Gastrocnemius medialis (tissue), 4 donors: ENCODE measurements around the gene OSM.

ENCODE experiments used
- CTCF ChIP-seq, 5 experiments: fragments of 450-650 bp in 3 of 5; fragments of 200-600 bp in 2 of 5; sonication (generic) in 2 of 5; IDR thresholded peaks in 4 of 5; conservative IDR thresholded peaks in 1 of 5; 1 replicate in 4 of 5; 2 replicates in 1 of 5; pipeline ENCODE4 v1.5.1; 2016 to 2019; ENCODE audit warnings: antibody characterized with exemption in 5 of 5, mild to moderate bottlenecking in 3 of 5, moderate library complexity in 3 of 5
- POLR2A ChIP-seq, 2 donors: fragments of 450-650 bp; IDR thresholded peaks; one replicate each; pipeline ENCODE4 v1.6.1; 2017; ENCODE audit warnings: antibody characterized with exemption in 2 of 2, mild to moderate bottlenecking in 2 of 2, moderate library complexity in 2 of 2

DNA sequence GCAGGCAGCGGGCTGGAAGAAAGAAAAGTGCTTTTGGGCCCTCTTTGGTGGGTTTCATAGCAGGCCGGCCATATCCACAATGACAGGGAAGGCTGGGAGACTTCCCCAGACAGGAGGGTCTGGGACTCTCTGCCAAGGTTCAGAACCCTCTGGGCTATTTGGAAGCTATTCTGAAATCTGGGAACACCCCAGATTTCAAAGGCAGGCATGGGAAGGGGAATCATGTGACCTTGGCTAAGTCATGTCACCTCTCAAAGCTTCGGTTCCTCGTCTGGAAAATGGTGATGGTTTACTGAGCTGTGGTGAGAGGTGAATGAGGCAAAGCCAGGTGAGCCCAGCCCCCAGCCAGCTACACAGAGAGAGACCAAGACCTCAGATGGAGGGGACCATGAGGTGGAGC is 18.0 kb upstream of the OSM start:
- TF ChIP-seq POLR2A (IDR thresholded peaks at IDR 0.05) (no peak), CTCF (IDR thresholded peaks at IDR 0.05 in 4 of 5, conservative IDR thresholded peaks at IDR 0.05 in 1 of 5) (no peak)
